ENCODE measurements around the gene SAPCD2.

The SAPCD2 gene

DNA sequence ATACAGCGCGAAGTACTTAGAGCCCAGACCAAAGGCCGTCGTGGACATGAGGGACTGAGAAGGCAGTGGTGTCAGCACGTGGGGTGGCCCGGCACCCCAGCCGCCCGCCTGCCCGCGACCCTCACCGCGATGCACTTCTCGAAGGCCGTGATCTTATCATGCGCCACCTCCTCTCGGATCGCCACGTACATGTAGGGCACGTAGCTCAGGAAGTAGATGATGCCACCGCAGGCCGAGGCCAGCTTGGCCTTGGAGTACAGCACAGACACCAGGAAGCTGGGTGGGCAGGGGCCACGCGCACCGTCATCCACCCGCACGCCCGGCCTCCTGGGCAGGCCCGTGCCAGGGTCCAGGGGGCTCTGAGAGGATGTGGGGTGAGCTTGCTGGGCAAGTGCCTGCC lies 53.3 kb downstream of the SAPCD2 start (continued):
- no peak for TF ChIP-seq ZBTB20 (tag by site-specific recombination; IDR thresholded peaks at IDR 0.05)
- TF ChIP-seq ZNF175 (tag by site-specific recombination; IDR thresholded peaks at IDR 0.05): no peak
- no peak for TF ChIP-seq ZNF350 (tag by site-specific recombination; IDR thresholded peaks at IDR 0.05)

DNA sequence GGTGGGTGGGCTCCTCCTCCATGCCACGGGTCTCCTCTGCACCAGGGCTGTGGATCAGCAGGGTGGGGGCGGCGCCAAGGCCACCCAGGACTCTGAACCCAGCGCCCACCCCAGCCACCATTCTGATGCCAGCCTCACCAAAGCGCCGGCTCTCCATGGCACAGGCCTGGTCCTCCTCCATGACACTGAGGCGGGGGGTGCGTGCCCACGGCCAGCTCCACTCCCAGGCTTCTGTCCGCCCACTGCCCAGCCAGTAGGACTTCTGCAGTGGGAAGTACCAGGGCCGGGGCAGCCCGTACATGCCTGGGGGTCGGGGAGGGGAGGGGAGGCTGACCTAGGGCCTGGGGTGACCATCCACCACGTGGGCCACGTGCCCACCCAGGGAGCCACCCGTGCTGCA lies 53.9 kb downstream of the SAPCD2 start:
- Histone ChIP-seq H3K9me3 (ENCODE audit: control insufficient read depth, insufficient read depth, low read depth, low read length) (no peaks in the 10 kb centered on the region), H3K27ac (ENCODE audit: extremely low read depth, low read depth, low read length) (no peak overlapping the region), H3K4me1 (ENCODE audit: control insufficient read depth, insufficient read depth, low read length) (no peaks in the 10 kb centered on the region), H3K4me3 (ENCODE audit: low read depth, low read length) (no peak overlapping the region), H3K36me3 (ENCODE audit: control insufficient read depth in 2 of 2, insufficient read depth in 1 of 2, low read length in 2 of 2) (peaks cover 0 to 58% of the 10 kb centered on the region in 2 experiments; a peak in 1 of 3 replicates)
- CTCF ChIA-PET: interaction anchor here (0.6 to 1.8 kb wide), 3 partner anchors 13 to 106 kb away, joined by 3 to 4 read pairs (median 3); no protein-coding TSS in a partner anchor
- TF ChIP-seq BCL11A (tag by site-specific recombination; IDR thresholded peaks at IDR 0.05; ENCODE audit: low read depth) (no peak), ZFHX2 (tag by site-specific recombination; conservative IDR thresholded peaks at IDR 0.05) (peak; percentile 37; the same call in 1 of the 2 replicates), TCF7L2 (IDR thresholded peaks at IDR 0.05; ENCODE audit: borderline replicate concordance, low read depth, low read length) (no peak), YY2 (tag by site-specific recombination; IDR thresholded peaks at IDR 0.05) (no peak), PRDM1 (tag by site-specific recombination; IDR thresholded peaks at IDR 0.05) (no peak)
- POLR2A ChIA-PET: no interaction called here

DNA sequence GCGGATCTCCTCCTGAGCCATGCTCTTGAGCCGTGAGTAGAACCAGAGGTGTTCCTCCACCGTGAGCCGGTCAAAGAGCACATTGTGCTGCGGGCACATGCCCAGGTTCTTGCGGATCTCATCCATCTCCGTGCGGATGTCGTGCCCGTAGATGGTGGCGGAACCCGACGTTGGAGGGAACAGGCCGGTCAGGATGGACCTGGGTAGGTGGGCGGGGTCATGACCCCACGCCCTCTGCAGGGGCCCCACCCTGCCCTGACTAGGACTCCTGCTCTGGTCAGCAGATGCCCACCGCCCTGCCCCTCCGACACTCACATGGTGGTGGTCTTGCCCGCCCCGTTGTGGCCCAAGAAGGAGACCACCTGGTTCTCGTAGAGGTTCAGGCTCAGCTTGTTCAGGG lies 54.4 kb downstream of the SAPCD2 start:
- POLR2A ChIA-PET: no interaction called here
- CTCF ChIA-PET: interaction anchor here (0.6 to 1.8 kb wide), 4 partner anchors 10 to 105 kb away, joined by 3 to 6 read pairs (median 4); no protein-coding TSS in a partner anchor
- TF ChIP-seq KLF1 (tag by site-specific recombination; IDR thresholded peaks at IDR 0.05): peak; percentile 65; the same call in 1 of the 2 replicates
- TF ChIP-seq ZNF292 (tag by site-specific recombination; IDR thresholded peaks at IDR 0.05; ENCODE audit: borderline replicate concordance, low read depth): no peak
- no peak for TF ChIP-seq ZBTB7A (tag by site-specific recombination; IDR thresholded peaks at IDR 0.05; ENCODE audit: low read depth)
- 0 out of 2 replicates have a peak, but pooled peaks have one; percentile 16 for TF ChIP-seq KLF8 (tag by site-specific recombination; IDR thresholded peaks at IDR 0.05)
- no peak for TF ChIP-seq OSR2 (tag by site-specific recombination; IDR thresholded peaks at IDR 0.05)
- TF ChIP-seq IKZF3 (tag by site-specific recombination; IDR thresholded peaks at IDR 0.05): no peak
- no peak overlapping the region for H3K4me3 ChIP-seq (ENCODE audit: low read depth, low read length)
- H3K9me3 ChIP-seq (ENCODE audit: control insufficient read depth, insufficient read depth, low read depth, low read length): no peaks in the 10 kb centered on the region
- H3K36me3 ChIP-seq (ENCODE audit: control insufficient read depth in 2 of 2, insufficient read depth in 1 of 2, low read length in 2 of 2): peaks cover 0 to 59% of the 10 kb centered on the region in 2 experiments; a peak in 1 of 3 replicates
- no peak overlapping the region for H3K27ac ChIP-seq (ENCODE audit: extremely low read depth, low read depth, low read length)
- no peaks in the 10 kb centered on the region for H3K4me1 ChIP-seq (ENCODE audit: control insufficient read depth, insufficient read depth, low read length)

- peaks cover 0 to 58% of the 10 kb centered on the region in 2 experiments; a peak in 1 of 3 replicates for H3K36me3 ChIP-seq (ENCODE audit: control insufficient read depth in 2 of 2, insufficient read depth in 1 of 2, low read length in 2 of 2)
- POLR2A ChIA-PET: interaction anchor here (1.0 kb wide), 1 partner anchor 19 kb away, joined by 4 read pairs; the partner anchor contains the start of gene CLIC3
- H3K9me3 ChIP-seq (ENCODE audit: control insufficient read depth, insufficient read depth, low read depth, low read length): no peaks in the 10 kb centered on the region
- TF ChIP-seq ZFHX2 (tag by site-specific recombination; conservative IDR thresholded peaks at IDR 0.05) (peak; percentile 49), ZNF660 (tag by site-specific recombination; IDR thresholded peaks at IDR 0.05) (no peak)
- TF ChIP-seq, protein P1, sequence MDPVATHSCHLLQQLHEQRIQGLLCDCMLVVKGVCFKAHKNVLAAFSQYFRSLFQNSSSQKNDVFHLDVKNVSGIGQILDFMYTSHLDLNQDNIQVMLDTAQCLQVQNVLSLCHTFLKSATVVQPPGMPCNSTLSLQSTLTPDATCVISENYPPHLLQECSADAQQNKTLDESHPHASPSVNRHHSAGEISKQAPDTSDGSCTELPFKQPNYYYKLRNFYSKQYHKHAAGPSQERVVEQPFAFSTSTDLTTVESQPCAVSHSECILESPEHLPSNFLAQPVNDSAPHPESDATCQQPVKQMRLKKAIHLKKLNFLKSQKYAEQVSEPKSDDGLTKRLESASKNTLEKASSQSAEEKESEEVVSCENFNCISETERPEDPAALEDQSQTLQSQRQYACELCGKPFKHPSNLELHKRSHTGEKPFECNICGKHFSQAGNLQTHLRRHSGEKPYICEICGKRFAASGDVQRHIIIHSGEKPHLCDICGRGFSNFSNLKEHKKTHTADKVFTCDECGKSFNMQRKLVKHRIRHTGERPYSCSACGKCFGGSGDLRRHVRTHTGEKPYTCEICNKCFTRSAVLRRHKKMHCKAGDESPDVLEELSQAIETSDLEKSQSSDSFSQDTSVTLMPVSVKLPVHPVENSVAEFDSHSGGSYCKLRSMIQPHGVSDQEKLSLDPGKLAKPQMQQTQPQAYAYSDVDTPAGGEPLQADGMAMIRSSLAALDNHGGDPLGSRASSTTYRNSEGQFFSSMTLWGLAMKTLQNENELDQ (tag by site-specific recombination; IDR thresholded peaks at IDR 0.05; ENCODE audit: low read depth): no peak
- no peaks in the 10 kb centered on the region for H3K4me1 ChIP-seq (ENCODE audit: control insufficient read depth, insufficient read depth, low read length)
- H3K27ac ChIP-seq (ENCODE audit: extremely low read depth, low read depth, low read length): no peak overlapping the region
- H3K4me3 ChIP-seq (ENCODE audit: low read depth, low read length): no peak overlapping the region
- CTCF ChIA-PET: interaction anchor here (0.6 to 1.8 kb wide), 4 partner anchors 11 to 105 kb away, joined by 3 to 6 read pairs (median 4); no protein-coding TSS in a partner anchor
Observed at GRCh38 chr9:137015540-137015930, 54.8 kb downstream of the SAPCD2 start.
